A549 (cell line): Measurements from ENCODE around the gene LCE1B. TPM values are rescaled to one million over a fixed set of nuclear protein-coding genes. Genes with fewer than 3 reads are reported as not detected.

Source experiments
- ATAC-seq, 2 experiments: fragments of 200-7000 bp in 1 of 2; fragments of >200 bp in 1 of 2; cut with Nextera tagmentation in 1 of 2; cut with Tn5 transposase in 1 of 2; 3 replicates each; pipeline versions ENCODE4 v1.8.0 to v1.9.1; 2018 to 2020; ENCODE audit warnings: mild to moderate bottlenecking in 1 of 2, moderate library complexity in 1 of 2
- CTCF ChIA-PET: fragments of 300-600 bp; sonication (Branson Sonifier 250); formaldehyde crosslinking; extraction: SDS; loops from one replicate; lab custom pipeline; 2021; ENCODE audit warnings: antibody characterized with exemption, inconsistent platforms; lab: Yijun Ruan, JAX
- POLR2A ChIA-PET: fragments of 350-600 bp; formaldehyde crosslinking; extraction: SDS; loops from one replicate; lab custom pipeline; 2021; ENCODE audit warnings: antibody characterized with exemption, inconsistent platforms; lab: Yijun Ruan, JAX
- DNase-seq, 2 experiments: peaks; one replicate each; pipeline versions ENCODE4 v3.0.0 to v3.0.0-alpha.2; 2011 to 2016; ENCODE audit warnings: low read depth in 1 of 2, low spot score in 1 of 2
- FAIRE-seq: peaks from 2 replicates; lab custom pipeline; 2011; peaks lifted over from hg19 to GRCh38; lab: Jason Lieb, UNC
- H3K27ac ChIP-seq, 2 experiments: fragments of >200 bp; sonication (Bioruptor Twin); formaldehyde crosslinking; 3 replicates each; pipeline ENCODE4 v1.5.1; 2016 to 2017
- H3K4me1 ChIP-seq: fragments of >200 bp; sonication (Bioruptor Twin); formaldehyde crosslinking; 3 replicates; pipeline ENCODE4 v1.6.1; 2016
- H3K4me2 ChIP-seq: fragments of >200 bp; sonication (Bioruptor Twin); formaldehyde crosslinking; 3 replicates; pipeline ENCODE4 v1.6.1; 2016
- H3K4me3 ChIP-seq: fragments of >200 bp; sonication (Bioruptor Twin); formaldehyde crosslinking; 3 replicates; pipeline ENCODE4 v1.5.1; 2016
- H3K9me3 ChIP-seq: fragments of >200 bp; sonication (Bioruptor Twin); formaldehyde crosslinking; 3 replicates; pipeline ENCODE4 v1.6.1; 2016
- BHLHE40 ChIP-seq: IDR thresholded peaks from 2 replicates; pipeline ENCODE4 v1.6.1; 2012; ENCODE audit warnings: low read depth, low read length, inconsistent platforms
- CEBPB ChIP-seq, 2 experiments: fragments of >200 bp in 1 of 2; sonication (Bioruptor Twin) in 1 of 2; formaldehyde crosslinking in 1 of 2; IDR thresholded peaks; 2 replicates each; pipeline ENCODE4 v1.6.1; 2012 to 2016
- CHD4 ChIP-seq: fragments of 200-600 bp; sonication (generic); IDR thresholded peaks from 2 replicates; pipeline ENCODE4 v1.6.1; 2016; ENCODE audit warnings: antibody characterized with exemption, mild to moderate bottlenecking, borderline replicate concordance
- ELK1 ChIP-seq: fragments of 150-350 bp; IDR thresholded peaks from 2 replicates; pipeline ENCODE4 v1.6.1; 2014; ENCODE audit warnings: low read depth, mild to moderate bottlenecking, low read length
- FOSL2 ChIP-seq, 2 experiments: fragments of 450-650 bp in 1 of 2; fragments of >200 bp in 1 of 2; sonication (Bioruptor Twin) in 1 of 2; formaldehyde crosslinking; IDR thresholded peaks; 2 replicates each; pipeline versions ENCODE4 v1.5.0 to v1.6.1; 2016 to 2020; ENCODE audit warnings: mild to moderate bottlenecking in 1 of 2, moderate library complexity in 1 of 2
- FOXS1 ChIP-seq: fragments of 250-450 bp; sonication (Bioruptor Pico); IDR thresholded peaks from 2 replicates; pipeline ENCODE4 v1.5.0; 2020; ENCODE audit warnings: mild to moderate bottlenecking, moderate library complexity
- GATA3 ChIP-seq: IDR thresholded peaks from 2 replicates; pipeline ENCODE4 v1.6.1; 2012; ENCODE audit warnings: borderline replicate concordance
- HDAC2 ChIP-seq: fragments of 200-600 bp; sonication (generic); IDR thresholded peaks from 2 replicates; pipeline ENCODE4 v1.6.1; 2016
- HES2 ChIP-seq: fragments of >200 bp; sonication (Bioruptor Twin); formaldehyde crosslinking; IDR thresholded peaks from 2 replicates; pipeline ENCODE4 v1.6.1; 2016
- HEYL ChIP-seq: fragments of 250-450 bp; sonication (Bioruptor Pico); IDR thresholded peaks from 2 replicates; pipeline ENCODE4 v1.8.0; 2021; ENCODE audit warnings: mild to moderate bottlenecking, moderate library complexity
- HMGXB4 ChIP-seq: fragments of 250-450 bp; sonication (Bioruptor Pico); IDR thresholded peaks from 2 replicates; pipeline ENCODE4 v1.5.0; 2021; ENCODE audit warnings: mild to moderate bottlenecking, moderate library complexity, borderline replicate concordance
- HOXB5 ChIP-seq: fragments of 250-450 bp; sonication (Bioruptor Pico); IDR thresholded peaks from 2 replicates; pipeline ENCODE4 v1.5.0; 2020; ENCODE audit warnings: mild to moderate bottlenecking, moderate library complexity
- JUN ChIP-seq, 2 experiments: fragments of >200 bp; sonication (Bioruptor Twin); formaldehyde crosslinking; IDR thresholded peaks; 2 replicates in 1 of 2; 3 replicates in 1 of 2; pipeline ENCODE4 v1.6.1; 2016 to 2017
- JUNB ChIP-seq: fragments of >200 bp; sonication (Bioruptor Twin); formaldehyde crosslinking; IDR thresholded peaks from 2 replicates; pipeline ENCODE4 v1.6.1; 2016
- KDM1A ChIP-seq: fragments of 200-600 bp; sonication (generic); IDR thresholded peaks from 2 replicates; pipeline ENCODE4 v1.6.1; 2016; ENCODE audit warnings: low read depth, mild to moderate bottlenecking
- KDM5A ChIP-seq: fragments of 200-600 bp; sonication (generic); IDR thresholded peaks from 2 replicates; pipeline ENCODE4 v1.6.1; 2016; ENCODE audit warnings: antibody characterized with exemption, mild to moderate bottlenecking
- MAFK ChIP-seq: fragments of 450-650 bp; IDR thresholded peaks from 2 replicates; pipeline ENCODE4 v1.6.1; 2014; ENCODE audit not compliant: partially characterized antibody
- MYC ChIP-seq: IDR thresholded peaks from 2 replicates; pipeline ENCODE4 v1.6.1; 2012; ENCODE audit warnings: mild to moderate bottlenecking, inconsistent platforms, low read length, improper control_type of control experiment, borderline replicate concordance
- NFE2L2 ChIP-seq: fragments of 150-350 bp; conservative IDR thresholded peaks from 2 replicates; pipeline ENCODE4 v1.6.1; 2014; ENCODE audit warnings: low read length
- POLR2AphosphoS2 ChIP-seq: conservative IDR thresholded peaks from 2 replicates; pipeline ENCODE4 v1.6.1; 2012; ENCODE audit warnings: low read length, improper control_type of control experiment, inconsistent platforms
- RAD21 ChIP-seq, 2 experiments: fragments of >200 bp in 1 of 2; sonication (Bioruptor Twin) in 1 of 2; formaldehyde crosslinking in 1 of 2; IDR thresholded peaks in 1 of 2; conservative IDR thresholded peaks in 1 of 2; 2 replicates in 1 of 2; 3 replicates in 1 of 2; pipeline ENCODE4 v1.6.1; 2012 to 2018; ENCODE audit warnings: inconsistent platforms in 1 of 2
- RARB ChIP-seq: fragments of 250-450 bp; sonication (Bioruptor Pico); IDR thresholded peaks from 2 replicates; pipeline ENCODE4 v1.8.0; 2021; ENCODE audit warnings: mild to moderate bottlenecking, moderate library complexity
- REST ChIP-seq: fragments of 200-600 bp; sonication (generic); IDR thresholded peaks from 2 replicates; pipeline ENCODE4 v1.6.1; 2016; ENCODE audit warnings: antibody characterized with exemption, mild to moderate bottlenecking, moderate library complexity
- SREBF2 ChIP-seq: fragments of 450-650 bp; IDR thresholded peaks from 2 replicates; pipeline ENCODE4 v1.6.1; 2014; ENCODE audit warnings: mild to moderate bottlenecking, moderate library complexity
- ZFP36 ChIP-seq: fragments of 450-650 bp; IDR thresholded peaks from 2 replicates; pipeline ENCODE4 v1.6.1; 2014; ENCODE audit warnings: borderline replicate concordance; ENCODE audit not compliant: partially characterized antibody
- ZNF302 ChIP-seq: fragments of 250-450 bp; sonication (Bioruptor Pico); IDR thresholded peaks from 2 replicates; pipeline ENCODE4 v1.9.0; 2021; ENCODE audit warnings: inconsistent platforms, mild to moderate bottlenecking, moderate library complexity
- WGBS: methylation state at CpG from one replicate; pipeline ENCODE4 v1.1.6; 2017; ENCODE audit errors: missing lambda C conversion rate; 5-methylcytosine and 5-hydroxymethylcytosine counted together
- polyA plus RNA-seq, 4 experiments: library from polyadenylated mRNA; depleted of rRNA in 3 of 4; stranded (reverse); fragments of >200 nt; fragmentation: RNase III in 1 of 4; extraction: RNeasy Plus Mini Kit Qiagen cat#74134 plus additional on column Dnase treatment in 1 of 4; gene quantifications; 2 replicates in 3 of 4; 3 replicates in 1 of 4; pipeline ENCODE4 v1.2.3, GENCODE V29; 2011 to 2017

LCE1B gene
- polyA plus RNA-seq, 2 of the 4 experiments (the other 2 are of a cell fraction) = not detected

DNA sequence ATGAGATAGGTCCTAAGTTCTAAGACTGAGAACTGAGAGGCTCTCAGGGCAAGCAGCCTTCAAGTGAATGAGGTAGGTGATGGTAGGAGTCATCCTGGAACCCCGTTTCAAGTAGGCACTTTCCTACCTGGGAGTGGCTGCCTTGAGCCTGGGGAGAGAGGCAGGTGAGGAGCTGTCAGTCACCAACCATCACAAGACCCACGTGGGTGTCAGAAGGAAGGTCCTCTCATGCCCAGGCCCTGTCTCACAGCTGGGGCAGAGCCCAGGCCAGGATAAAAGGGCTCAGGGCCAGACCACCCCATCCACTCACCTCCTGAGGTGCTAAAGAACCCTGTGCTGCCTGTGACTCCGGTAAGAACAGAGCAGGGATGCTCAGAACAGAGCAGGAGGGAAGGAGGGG is 15.3 kb upstream of the LCE1B start, which contains the start of gene LCE1D:
TSS of gene LCE1D (plus strand) at position 301 of the 400 bp plus-strand sequence. CDS start 1,074 bp downstream, outside the sequence.
- H3K9me3 ChIP-seq = no peaks in the 10 kb centered on the region
- POLR2A ChIA-PET = no interaction called here
- TF ChIP-seq KDM5A = no peak
- TF ChIP-seq POLR2AphosphoS2 = no peak
- no peak for TF ChIP-seq KDM1A
- no peak for TF ChIP-seq NFE2L2
- TF ChIP-seq FOSL2 (IDR thresholded peaks at IDR 0.05) = no peak
- no peak for TF ChIP-seq FOSL2 (CRISPR knock-in tag; IDR thresholded peaks at IDR 0.05)
- TF ChIP-seq HEYL (CRISPR knock-in tag) = no peak
- no peak for TF ChIP-seq HES2
- no peak for TF ChIP-seq JUN (IDR thresholded peaks at IDR 0.05)
- TF ChIP-seq HOXB5 (CRISPR knock-in tag) = no peak
- TF ChIP-seq CHD4 = no peak
- TF ChIP-seq ELK1 = no peak
- no peak for TF ChIP-seq RARB (CRISPR knock-in tag)
- TF ChIP-seq CEBPB (IDR thresholded peaks at IDR 0.05) = no peak
- no peak for TF ChIP-seq SREBF2
- no peak for TF ChIP-seq GATA3
- TF ChIP-seq JUNB = no peak
- TF ChIP-seq HDAC2 = no peak
- TF ChIP-seq BHLHE40 = no peak

DNA sequence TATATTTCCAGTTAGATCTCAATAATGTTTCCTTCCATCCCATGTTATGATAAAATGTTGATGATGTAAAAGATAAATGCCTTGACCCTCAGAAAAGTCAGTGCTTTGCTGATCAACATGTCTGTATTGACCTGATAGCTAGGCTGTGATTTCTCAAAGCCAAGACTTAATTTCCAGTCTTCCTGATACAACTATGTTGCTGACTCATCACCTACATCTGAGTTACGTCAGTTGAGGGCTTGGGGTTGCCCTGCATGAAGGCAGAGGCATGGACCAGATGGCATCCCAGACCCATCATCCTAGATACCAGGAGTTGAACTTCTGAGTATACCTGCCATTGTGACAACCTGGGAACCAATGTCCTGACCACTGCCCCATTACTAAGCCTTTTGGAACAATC is 10.4 kb upstream of the LCE1B start:
- CTCF ChIA-PET = interaction anchor here (1.2 kb wide), 1 partner anchor 14 kb away, joined by 5 read pairs; no protein-coding TSS in a partner anchor
- H3K4me1 ChIP-seq = no peaks in the 10 kb centered on the region
- no peak overlapping the region for H3K4me2 ChIP-seq
- ATAC-seq = no peak
- TF ChIP-seq JUNB = no peak
- no peak for TF ChIP-seq ZFP36
- no peak for TF ChIP-seq CHD4
- TF ChIP-seq MAFK = peak; percentile 73
- TF ChIP-seq HEYL (CRISPR knock-in tag) = no peak
- TF ChIP-seq, all 56 proteins: peak for 1
- WGBS = 8% methylated on average over 1 of the region's 1 CpG
- POLR2A ChIA-PET = no interaction called here
- Histone ChIP-seq H3K4me3 (no peak overlapping the region), H3K9me3 (no peaks in the 10 kb centered on the region), H3K27ac (no peak overlapping the region)
- FAIRE-seq = no peak
- no peak for DNase-seq

More for the DNA sequence above, 15.3 kb upstream of the LCE1B start, which contains the start of gene LCE1D:
- DNase-seq = no peak
- Histone ChIP-seq H3K4me1 (no peaks in the 10 kb centered on the region), H3K27ac (no peak within 1 kb of the TSS), H3K4me2 (no peak within 1 kb of the TSS), H3K4me3 (no peak within 1 kb of the TSS)
- WGBS = no CpG with 5 or more reads among the region's 3 CpGs
- ATAC-seq = no peak
- no peak for FAIRE-seq
- CTCF ChIA-PET = no interaction called here

GRCh38 chr1:152806576-152806975 is 5.2 kb upstream of the LCE1B start, which contains the start of gene LCE1C:
LCE1C (minus strand) TSS chr1:152806651; CDS start chr1:152805478, 1,173 bp downstream.
- FAIRE-seq = no peak
- Histone ChIP-seq H3K4me3 (no peak within 1 kb of the TSS), H3K4me1 (no peaks in the 10 kb centered on the region), H3K27ac (no peak within 1 kb of the TSS), H3K9me3 (no peaks in the 10 kb centered on the region), H3K4me2 (no peak within 1 kb of the TSS)
- 0% methylated on average over 3 of the region's 3 CpGs for WGBS
- ChIA-PET CTCF (no interaction called here), POLR2A (no interaction called here)
- ATAC-seq = no peak
- no peak for DNase-seq
- TF ChIP-seq REST (no peak), ZFP36 (no peak), ZNF302 (CRISPR knock-in tag) (no peak), HMGXB4 (CRISPR knock-in tag) (no peak), MYC (no peak), FOXS1 (no peak), HEYL (CRISPR knock-in tag) (no peak), NFE2L2 (no peak), SREBF2 (no peak), RAD21 (conservative IDR thresholded peaks at IDR 0.05 in 1 of 2, IDR thresholded peaks at IDR 0.05 in 1 of 2) (no peak)
